GM23338 (cell line): ENCODE results near the gene RBP4. TPM values are rescaled to one million over a fixed set of nuclear protein-coding genes. Genes with fewer than 3 reads are reported as not detected.

Experiments used
- ATAC-seq: fragments of 200-7000 bp; cut with Tn5 transposase; 3 replicates; pipeline ENCODE4 v1.9.1; 2020
- DNase-seq: peaks from one replicate; pipeline ENCODE4 v3.0.0-alpha.2; 2015; ENCODE audit warnings: low spot score
- H2AFZ ChIP-seq: fragments of 200-600 bp; sonication (generic); 2 replicates; pipeline ENCODE4 v1.8.0; 2016; ENCODE audit warnings: antibody characterized with exemption, mild to moderate bottlenecking, moderate library complexity
- H3F3A ChIP-seq: fragments of 200-600 bp; sonication (generic); replicated peaks from 2 replicates; pipeline ENCODE4 v1.8.0; 2017; ENCODE audit warnings: antibody characterized with exemption, mixed run types, low read depth
- H3K27ac ChIP-seq: fragments of 200-600 bp; sonication (generic); 2 replicates; pipeline ENCODE4 v1.6.1; 2016; ENCODE audit warnings: low read depth
- H3K27me3 ChIP-seq: fragments of 200-600 bp; sonication (generic); 2 replicates; pipeline ENCODE4 v1.8.0; 2016; ENCODE audit warnings: mild to moderate bottlenecking, mixed run types, moderate library complexity; ENCODE audit not compliant: insufficient read depth
- H3K36me3 ChIP-seq: fragments of 200-600 bp; sonication (generic); 2 replicates; pipeline ENCODE4 v1.8.0; 2016; ENCODE audit warnings: mild to moderate bottlenecking; ENCODE audit not compliant: insufficient read depth
- H3K4me1 ChIP-seq: fragments of 200-600 bp; sonication (generic); 2 replicates; pipeline ENCODE4 v1.8.0; 2016; ENCODE audit warnings: mild to moderate bottlenecking, moderate library complexity; ENCODE audit not compliant: insufficient read depth
- H3K4me2 ChIP-seq: fragments of 200-600 bp; sonication (generic); 2 replicates; pipeline ENCODE4 v1.7.1; 2017; ENCODE audit warnings: mixed run types
- H3K4me3 ChIP-seq: fragments of 200-600 bp; sonication (generic); 2 replicates; pipeline ENCODE4 v1.6.1; 2016; ENCODE audit warnings: mixed run types
- H3K79me2 ChIP-seq: fragments of 200-600 bp; sonication (generic); replicated peaks from 2 replicates; pipeline ENCODE4 v1.8.0; 2017; ENCODE audit warnings: mild to moderate bottlenecking; ENCODE audit not compliant: insufficient read depth
- H3K9me2 ChIP-seq: fragments of 200-600 bp; sonication (generic); 2 replicates; pipeline ENCODE4 v1.8.0; 2017; ENCODE audit not compliant: insufficient read depth
- H4K20me1 ChIP-seq: fragments of 200-600 bp; sonication (generic); replicated peaks from 2 replicates; pipeline ENCODE4 v1.8.0; 2017; ENCODE audit warnings: mild to moderate bottlenecking; ENCODE audit not compliant: insufficient read depth
- H3K27ac Mint-ChIP-seq: 2 replicates; pipeline ENCODE4 v1.8.0; 2020; ENCODE audit warnings: inconsistent platforms, mild to moderate bottlenecking, moderate library complexity, mixed read lengths
- H3K27me3 Mint-ChIP-seq: 3 replicates; pipeline ENCODE4 v1.8.0; 2022; ENCODE audit warnings: low read depth, mild to moderate bottlenecking, moderate library complexity, mixed read lengths, inconsistent platforms; ENCODE audit not compliant: insufficient read depth, poor library complexity
- H3K36me3 Mint-ChIP-seq: 3 replicates; pipeline ENCODE4 v1.8.0; 2021; ENCODE audit warnings: low read depth, mild to moderate bottlenecking, inconsistent platforms, moderate library complexity, mixed read lengths
- H3K4me1 Mint-ChIP-seq: 3 replicates; pipeline ENCODE4 v1.8.0; 2020; ENCODE audit warnings: mild to moderate bottlenecking, inconsistent platforms, mixed read lengths
- H3K4me3 Mint-ChIP-seq: 3 replicates; pipeline ENCODE4 v1.8.0; 2021; ENCODE audit warnings: moderate library complexity, mild to moderate bottlenecking, inconsistent platforms, mixed read lengths
- H3K9me3 Mint-ChIP-seq: 3 replicates; pipeline ENCODE4 v1.8.0; 2020; ENCODE audit warnings: moderate library complexity, mild to moderate bottlenecking, inconsistent platforms, mixed read lengths
- CREB1 ChIP-seq: fragments of 250-450 bp; sonication (Bioruptor Pico); IDR thresholded peaks from 2 replicates; pipeline ENCODE4 v1.5.0; 2020; ENCODE audit warnings: low read depth, mild to moderate bottlenecking, moderate library complexity
- CTCF ChIP-seq, 2 experiments: fragments of 200-600 bp in 1 of 2; sonication (generic) in 1 of 2; conservative IDR thresholded peaks; 2 replicates each; pipeline versions ENCODE4 v1.5.1 to v1.6.1; 2016 to 2017; ENCODE audit warnings: antibody characterized with exemption in 2 of 2, low read depth in 2 of 2, mild to moderate bottlenecking in 2 of 2, moderate library complexity in 1 of 2
- ETS1 ChIP-seq: IDR thresholded peaks from 2 replicates; pipeline ENCODE4 v1.6.1; 2016; ENCODE audit warnings: antibody characterized with exemption
- EZH2 ChIP-seq: fragments of 200-600 bp; sonication (generic); IDR thresholded peaks from one replicate; pipeline ENCODE4 v1.8.0; 2017; ENCODE audit warnings: antibody characterized with exemption, mild to moderate bottlenecking, low read depth; ENCODE audit not compliant: unreplicated experiment
- EZH2phosphoT487 ChIP-seq: fragments of 200-600 bp; sonication (generic); IDR thresholded peaks from one replicate; pipeline ENCODE4 v1.8.1; 2018; ENCODE audit warnings: antibody characterized with exemption; ENCODE audit not compliant: unreplicated experiment
- JUNB ChIP-seq: IDR thresholded peaks from one replicate; pipeline ENCODE4 v1.6.1; 2016; ENCODE audit warnings: antibody characterized with exemption; ENCODE audit not compliant: unreplicated experiment
- NANOG ChIP-seq: IDR thresholded peaks from 2 replicates; pipeline ENCODE4 v1.6.1; 2016; ENCODE audit warnings: antibody characterized with exemption, borderline replicate concordance
- POLR2AphosphoS5 ChIP-seq: IDR thresholded peaks from 2 replicates; pipeline ENCODE4 v1.6.1; 2016; ENCODE audit warnings: antibody characterized with exemption, low read depth
- REST ChIP-seq: IDR thresholded peaks from one replicate; pipeline ENCODE4 v1.6.1; 2018; ENCODE audit warnings: antibody characterized with exemption; ENCODE audit not compliant: unreplicated experiment
- STAT1 ChIP-seq: IDR thresholded peaks from one replicate; pipeline ENCODE4 v1.6.1; 2016; ENCODE audit warnings: antibody characterized with exemption; ENCODE audit not compliant: unreplicated experiment
- ZNF114 ChIP-seq: fragments of 250-450 bp; sonication (Bioruptor Pico); IDR thresholded peaks from 2 replicates; pipeline ENCODE4 v1.5.0; 2020; ENCODE audit warnings: mild to moderate bottlenecking, moderate library complexity
- ZNF331 ChIP-seq: fragments of 250-450 bp; sonication (Bioruptor Pico); IDR thresholded peaks from 2 replicates; pipeline ENCODE4 v1.5.0; 2020; ENCODE audit warnings: low read depth, mild to moderate bottlenecking, moderate library complexity
- ZNF462 ChIP-seq: fragments of 250-450 bp; sonication (Bioruptor Pico); IDR thresholded peaks from 2 replicates; pipeline ENCODE4 v1.5.0; 2020; ENCODE audit warnings: mild to moderate bottlenecking, moderate library complexity
- polyA plus RNA-seq: library from polyadenylated mRNA; unstranded; fragments of >200 nt; fragmentation: Nextera tagmentation; extraction: Ambion mirVana; gene quantifications from 2 replicates; pipeline ENCODE4 v1.2.1, GENCODE V29; 2016
- total RNA-seq: library from RNA; depleted of rRNA; stranded (reverse); fragments of >200 nt; shearing (Covaris generic); gene quantifications from 2 replicates; pipeline ENCODE4 v1.2.3, GENCODE V29; 2014

RBP4 gene
- total and polyA plus RNA-seq, 2 experiments from 2014 or later: 0.79 to 1.0 TPM

- Histone ChIP-seq H2AFZ (no peak overlapping the region), H3K4me3 (no peak overlapping the region), H3K4me2 (no peak overlapping the region), H3K27ac (no peak overlapping the region), H3F3A (no peaks in the 10 kb centered on the region), H3K36me3 (no peaks in the 10 kb centered on the region), H3K9me2 (no peaks in the 10 kb centered on the region), H3K4me1 (peaks cover 10% of the 10 kb centered on the region; the same call in 1 of the 2 replicates), H3K79me2 (no peaks in the 10 kb centered on the region), H3K27me3 (peaks cover 65% of the 10 kb centered on the region), H4K20me1 (peaks cover 3% of the 10 kb centered on the region; the same call in 1 of the 2 replicates)
- Mint-ChIP-seq H3K27ac (no peak overlapping the region), H3K4me1 (peaks cover 11% of the 10 kb centered on the region), H3K36me3 (no peaks in the 10 kb centered on the region), H3K27me3 (peaks cover 45% of the 10 kb centered on the region), H3K9me3 (no peaks in the 10 kb centered on the region), H3K4me3 (no peak overlapping the region)
- DNase-seq (no peak), ATAC-seq (no peak)
- TF ChIP-seq CREB1 (CRISPR knock-in tag) (no peak), CTCF (conservative IDR thresholded peaks at IDR 0.05; ENCODE audit: low read depth in 2 of 2) (no peak), POLR2AphosphoS5 (no peak), EZH2 (no peak), ETS1 (no peak), ZNF331 (CRISPR knock-in tag) (no peak), STAT1 (no peak), ZNF462 (CRISPR knock-in tag) (no peak), ZNF114 (CRISPR knock-in tag) (no peak), NANOG (no peak), REST (no peak), EZH2phosphoT487 (no peak), JUNB (no peak)
Measured at GRCh38 chr10:93599335-93599734, 1.7 kb downstream of the RBP4 start.
